Tibial nerve (tissue), 4 donors: Measurements from ENCODE around the gene HGF. TPM values are rescaled to one million over a fixed set of nuclear protein-coding genes. Genes with fewer than 3 reads are reported as not detected.

Experiments used
- DNase-seq, 2 donors: peaks; one replicate each; pipeline ENCODE4 v3.0.0-alpha.2; 2019; ENCODE audit warnings: low spot score in 2 of 2
- H3K27ac ChIP-seq, 4 donors: fragments of 200-600 bp; sonication (generic) in 3 of 4; one replicate each; pipeline ENCODE4 v1.5.1; 2017 to 2019; ENCODE audit warnings: mild to moderate bottlenecking in 1 of 4
- H3K27me3 ChIP-seq, 2 donors: fragments of 200-600 bp; sonication (generic) in 1 of 2; one replicate each; pipeline versions ENCODE4 v1.5.1 to v1.6.0; 2017 to 2019
- H3K36me3 ChIP-seq, 3 donors: fragments of 200-600 bp; sonication (generic); one replicate each; pipeline ENCODE4 v1.5.1; 2018 to 2019
- H3K4me1 ChIP-seq, 4 donors: fragments of 200-600 bp; sonication (generic) in 3 of 4; one replicate each; pipeline ENCODE4 v1.5.1; 2017 to 2019
- H3K4me3 ChIP-seq, 4 donors: fragments of 200-600 bp; sonication (generic) in 3 of 4; one replicate each; pipeline ENCODE4 v1.5.1; 2017 to 2019; ENCODE audit warnings: mild to moderate bottlenecking in 1 of 4, moderate library complexity in 1 of 4
- H3K9me3 ChIP-seq, 4 donors: fragments of 200-600 bp; sonication (generic) in 3 of 4; one replicate each; pipeline ENCODE4 v1.5.1; 2017 to 2019
- CTCF ChIP-seq, 5 experiments: fragments of 200-600 bp in 3 of 5; fragments of 450-650 bp in 2 of 5; sonication (generic) in 3 of 5; IDR thresholded peaks; one replicate each; pipeline ENCODE4 v1.5.1; 2016 to 2019; ENCODE audit warnings: antibody characterized with exemption in 5 of 5, mild to moderate bottlenecking in 3 of 5, moderate library complexity in 2 of 5
- EP300 ChIP-seq, 2 donors: sonication (generic); formaldehyde crosslinking; IDR thresholded peaks; one replicate each; pipeline ENCODE4 v1.6.1; 2017; ENCODE audit warnings: antibody characterized with exemption in 2 of 2, mild to moderate bottlenecking in 1 of 2
- POLR2A ChIP-seq, 2 donors: fragments of 450-650 bp; IDR thresholded peaks; one replicate each; pipeline ENCODE4 v1.6.1; 2017; ENCODE audit warnings: antibody characterized with exemption in 2 of 2, mild to moderate bottlenecking in 2 of 2, moderate library complexity in 2 of 2
- WGBS, 2 donors: methylation state at CpG; one replicate each; pipeline ENCODE4 v1.1.5; 2018; 5-methylcytosine and 5-hydroxymethylcytosine counted together
- total RNA-seq, 4 donors: library from RNA; depleted of rRNA; stranded (reverse); fragments of >200 nt; gene quantifications; one replicate each; pipeline ENCODE4 v1.1.0, GENCODE V29; 2016

HGF gene
- total RNA-seq, 4 donors from 2014 or later: 3.3 to 14.9 (median 5.7) TPM

GRCh38 chr7:81691199-81691821 is 78.5 kb downstream of the HGF start:
- Histone ChIP-seq H3K9me3 (no peaks in the 10 kb centered on the region), H3K4me3 (no peak overlapping the region), H3K27ac (no peak overlapping the region), H3K36me3 (no peaks in the 10 kb centered on the region), H3K27me3 (no peaks in the 10 kb centered on the region), H3K4me1 (no peaks in the 10 kb centered on the region)
- no peak for DNase-seq
- TF ChIP-seq POLR2A (IDR thresholded peaks at IDR 0.05): no peak
- TF ChIP-seq EP300 (IDR thresholded peaks at IDR 0.05): no peak
- TF ChIP-seq CTCF (IDR thresholded peaks at IDR 0.05): no peak
- WGBS, 2 donors: 76 to 78% methylated on average over 4 of the region's 4 CpGs

DNA sequence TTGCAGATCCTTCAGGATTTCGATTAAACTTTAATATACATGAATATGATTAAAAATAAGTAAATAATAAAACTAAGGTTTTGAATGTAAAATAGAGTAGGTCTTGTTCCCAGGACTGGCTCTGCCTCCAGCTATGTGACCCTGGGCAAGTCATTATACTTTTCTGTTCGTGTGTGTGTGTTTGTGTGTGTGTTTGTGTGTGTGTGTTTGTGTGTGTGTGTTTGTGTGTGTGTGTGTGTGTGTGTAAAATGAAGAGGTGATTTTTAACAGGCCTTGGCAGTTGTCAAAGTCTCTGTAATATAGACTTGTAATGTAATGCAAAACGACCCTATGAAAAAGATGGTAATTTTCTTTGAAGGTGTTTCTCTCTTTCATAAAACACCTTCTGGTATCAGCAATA is 79.2 kb downstream of the HGF start:
- Histone ChIP-seq H3K27me3 (no peaks in the 10 kb centered on the region), H3K4me3 (no peak overlapping the region), H3K27ac (no peak overlapping the region), H3K9me3 (no peaks in the 10 kb centered on the region), H3K36me3 (no peaks in the 10 kb centered on the region), H3K4me1 (no peaks in the 10 kb centered on the region)
- TF ChIP-seq EP300 (IDR thresholded peaks at IDR 0.05): no peak
- no peak for TF ChIP-seq CTCF (IDR thresholded peaks at IDR 0.05)
- no peak for TF ChIP-seq POLR2A (IDR thresholded peaks at IDR 0.05)
- DNase-seq: no peak
- WGBS, 2 donors: 65 to 72% methylated on average over 3 of the region's 3 CpGs

GRCh38 chr7:81690251-81690650 is 79.6 kb downstream of the HGF start:
- Histone ChIP-seq H3K9me3 (no peaks in the 10 kb centered on the region), H3K27me3 (no peaks in the 10 kb centered on the region), H3K4me1 (peaks cover 0 to 4% (median 0%) of the 10 kb centered on the region in 4 donors), H3K4me3 (no peak overlapping the region), H3K36me3 (no peaks in the 10 kb centered on the region), H3K27ac (no peak overlapping the region)
- DNase-seq: no peak
- TF ChIP-seq CTCF (IDR thresholded peaks at IDR 0.05) (no peak), POLR2A (IDR thresholded peaks at IDR 0.05) (no peak), EP300 (IDR thresholded peaks at IDR 0.05) (no peak)
- 27 to 53% methylated on average over 5 of the region's 5 CpGs for WGBS, 2 donors

DNA sequence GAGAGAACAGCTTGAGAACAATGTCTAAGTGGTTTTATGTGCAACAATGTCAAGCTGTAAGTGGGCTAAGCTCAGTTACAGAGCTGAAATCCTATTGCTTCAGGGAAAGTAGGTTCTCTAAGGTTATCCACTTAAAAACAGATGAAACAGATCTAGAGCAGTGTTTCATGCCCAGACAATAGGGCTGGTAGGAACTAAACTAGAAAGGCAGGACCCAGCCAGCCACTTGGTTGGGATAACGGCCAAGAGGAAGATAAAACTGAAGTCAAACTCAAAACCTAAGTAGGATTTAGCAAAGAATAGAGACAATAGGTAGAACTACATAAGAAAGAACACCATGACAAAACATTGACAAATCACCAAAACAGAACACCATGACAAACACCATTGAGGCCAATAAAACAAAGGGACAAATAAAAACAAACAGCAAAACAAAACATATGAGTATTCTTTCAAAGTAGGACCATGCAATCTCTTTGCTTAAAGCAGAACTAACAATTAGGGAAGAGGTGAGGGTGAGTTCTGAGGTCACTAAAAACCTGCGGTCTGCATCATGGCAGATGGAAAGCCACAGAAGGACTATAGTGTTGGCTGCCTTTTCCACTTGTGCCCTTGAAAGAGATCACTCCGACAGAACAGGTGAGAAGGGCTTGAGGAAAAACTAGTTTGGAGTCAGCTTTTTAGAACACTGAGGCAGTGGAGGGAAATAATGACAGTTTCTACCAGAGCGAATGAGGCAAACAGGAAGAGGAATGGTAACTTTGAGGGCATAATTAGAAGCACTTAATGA is 81.0 kb downstream of the HGF start:
- no peaks in the 10 kb centered on the region for H3K36me3 ChIP-seq
- no peak for DNase-seq
- H3K9me3 ChIP-seq: no peaks in the 10 kb centered on the region
- no peak for TF ChIP-seq POLR2A (IDR thresholded peaks at IDR 0.05)
- no peak for TF ChIP-seq EP300 (IDR thresholded peaks at IDR 0.05)
- no peak for TF ChIP-seq CTCF (IDR thresholded peaks at IDR 0.05)
- peaks cover 0 to 11% (median 3%) of the 10 kb centered on the region in 4 donors for H3K4me1 ChIP-seq
- H3K27me3 ChIP-seq: no peaks in the 10 kb centered on the region
- H3K4me3 ChIP-seq: no peak overlapping the region
- H3K27ac ChIP-seq: no peak overlapping the region
- 90 to 95% methylated on average over 4 of the region's 4 CpGs for whole genome bisulfite sequencing, 2 donors

GRCh38 chr7:81687062-81687461 is 82.8 kb downstream of the HGF start:
- Histone ChIP-seq H3K36me3 (no peaks in the 10 kb centered on the region), H3K27ac (no peak overlapping the region), H3K27me3 (no peaks in the 10 kb centered on the region), H3K4me3 (no peak overlapping the region), H3K9me3 (no peaks in the 10 kb centered on the region), H3K4me1 (peaks cover 0 to 11% (median 3%) of the 10 kb centered on the region in 4 donors)
- TF ChIP-seq CTCF (IDR thresholded peaks at IDR 0.05): no peak
- TF ChIP-seq EP300 (IDR thresholded peaks at IDR 0.05): no peak
- no peak for TF ChIP-seq POLR2A (IDR thresholded peaks at IDR 0.05)
- no peak for DNase-seq
